Small intestine (tissue), 7 donors: ENCODE data around the gene NCKAP5. TPM values are rescaled to one million over a fixed set of nuclear protein-coding genes. Genes with fewer than 3 reads are reported as not detected.

Experiments
- DNase-seq, 2 donors: peaks; one replicate each; pipeline versions ENCODE4 v3.0.0 to v3.0.0-alpha.2; 2013
- FAIRE-seq: peaks from 2 replicates; lab custom pipeline; 2012; peaks lifted over from hg19 to GRCh38; lab: Jason Lieb, UNC
- H3K27ac ChIP-seq, 3 donors: one replicate each; pipeline ENCODE4 v1.5.1; 2013; ENCODE audit warnings: low read length in 2 of 3, mild to moderate bottlenecking in 2 of 3, control low read depth in 1 of 3, inconsistent platforms in 1 of 3, low read depth in 1 of 3, moderate library complexity in 1 of 3
- H3K27me3 ChIP-seq, 3 donors: one replicate each; pipeline ENCODE4 v1.6.1; 2013; ENCODE audit warnings: low read length in 3 of 3, inconsistent platforms in 1 of 3; ENCODE audit not compliant: control insufficient read depth in 3 of 3, insufficient read depth in 3 of 3
- H3K36me3 ChIP-seq, 3 donors: one replicate each; pipeline ENCODE4 v1.6.1; 2013; ENCODE audit warnings: low read length in 3 of 3, inconsistent platforms in 1 of 3, low read depth in 1 of 3, mild to moderate bottlenecking in 1 of 3, moderate library complexity in 1 of 3; ENCODE audit not compliant: control insufficient read depth in 3 of 3, insufficient read depth in 2 of 3
- H3K4me1 ChIP-seq, 3 donors: one replicate each; pipeline ENCODE4 v1.6.1; 2013; ENCODE audit warnings: low read length in 2 of 3, inconsistent platforms in 1 of 3, low read depth in 1 of 3, mild to moderate bottlenecking in 1 of 3, moderate library complexity in 1 of 3; ENCODE audit not compliant: control insufficient read depth in 3 of 3, insufficient read depth in 2 of 3
- H3K4me3 ChIP-seq, 3 donors: one replicate each; pipeline ENCODE4 v1.5.1; 2013; ENCODE audit warnings: low read length in 3 of 3, control low read depth in 1 of 3, inconsistent platforms in 1 of 3, low read depth in 1 of 3, mild to moderate bottlenecking in 1 of 3, moderate library complexity in 1 of 3
- H3K9me3 ChIP-seq, 2 donors: one replicate each; pipeline ENCODE4 v1.6.1; 2013; ENCODE audit warnings: low read depth in 1 of 2, low read length in 1 of 2; ENCODE audit not compliant: control insufficient read depth in 2 of 2, insufficient read depth in 1 of 2
- WGBS, 3 donors: extraction: QIAGEN DNeasy Blood & Tissue Kit; methylation state at CpG; one replicate each; pipeline ENCODE4 v1.1.7; 2013; 5-methylcytosine and 5-hydroxymethylcytosine counted together
- polyA plus RNA-seq, 4 donors: library from polyadenylated mRNA; stranded (reverse) in 3 of 4; unstranded in 1 of 4; fragments of 200-250 nt in 3 of 4; fragments of 120-200 nt in 1 of 4; gene quantifications; one replicate each; pipeline versions ENCODE4 v1.2.1 to v1.2.3, GENCODE V29; 2013
- donor health status: healthy with polysubstance abuse.
- donor health status: control.
- donor health status: control.
- donor health status: Bipolar disorder and iron deficiency.
- donor health status: healthy.

Gene NCKAP5
- polyA plus RNA-seq, 4 donors, result 0.52 to 7.8 (median 6.5) TPM

DNA sequence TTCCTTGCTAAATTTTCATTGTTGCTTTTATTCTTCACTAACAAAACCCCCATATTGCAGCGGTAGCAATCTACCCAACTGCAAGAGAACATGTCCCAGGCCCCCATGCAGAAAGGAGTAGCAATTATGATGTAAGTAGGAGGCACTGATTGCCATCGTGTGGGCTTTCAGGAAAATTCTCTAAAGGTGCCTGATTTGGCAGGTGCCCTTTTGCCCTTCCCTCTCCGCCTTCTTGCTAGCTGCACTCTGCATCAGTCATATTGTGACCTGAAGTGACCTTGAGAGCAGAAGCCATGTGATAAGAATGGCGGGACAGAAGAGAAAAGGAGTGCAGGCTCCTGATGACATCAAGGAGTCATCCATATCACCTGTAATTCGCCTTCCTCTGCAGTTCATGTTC lies 112.1 kb downstream of the NCKAP5 start:
- Histone ChIP-seq H3K9me3 (no peaks in the 10 kb centered on the region), H3K4me3 (no peak overlapping the region), H3K27ac (no peak overlapping the region), H3K36me3 (no peaks in the 10 kb centered on the region), H3K4me1 (no peaks in the 10 kb centered on the region), H3K27me3 (no peaks in the 10 kb centered on the region)
- DNase-seq, result peak in 1 of 2 donors; percentile 19
- no peak for FAIRE-seq
- 44 to 65% (median 53%) methylated on average over 5 of the region's 5 CpGs for WGBS, 3 donors

DNA sequence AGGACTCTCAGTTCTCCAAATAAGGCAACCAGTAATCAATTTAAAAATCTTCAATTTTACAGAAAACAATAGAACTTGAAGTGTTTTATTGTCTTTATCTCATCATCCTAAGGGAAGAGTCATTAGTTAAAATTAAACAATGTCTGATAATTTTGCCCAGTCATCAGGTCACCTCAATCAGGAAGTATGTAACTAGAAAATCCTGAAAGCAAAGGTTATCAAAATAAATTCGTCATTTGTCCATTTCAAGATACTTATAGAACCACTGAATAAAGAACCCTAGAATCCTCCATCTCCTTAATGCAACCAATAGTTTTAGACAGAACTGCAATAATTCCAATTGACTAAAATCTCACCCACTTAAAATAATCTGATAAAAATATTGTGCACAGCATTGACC lies 115.2 kb downstream of the NCKAP5 start:
- 20 to 57% (median 31%) methylated on average over 1 of the region's 1 CpG for WGBS, 3 donors
- no peak for FAIRE-seq
- H3K27ac ChIP-seq, result no peak overlapping the region
- no peaks in the 10 kb centered on the region for H3K4me1 ChIP-seq
- no peaks in the 10 kb centered on the region for H3K36me3 ChIP-seq
- no peak for DNase-seq
- H3K4me3 ChIP-seq, result no peak overlapping the region
- no peaks in the 10 kb centered on the region for H3K27me3 ChIP-seq
- H3K9me3 ChIP-seq, result no peaks in the 10 kb centered on the region

DNA sequence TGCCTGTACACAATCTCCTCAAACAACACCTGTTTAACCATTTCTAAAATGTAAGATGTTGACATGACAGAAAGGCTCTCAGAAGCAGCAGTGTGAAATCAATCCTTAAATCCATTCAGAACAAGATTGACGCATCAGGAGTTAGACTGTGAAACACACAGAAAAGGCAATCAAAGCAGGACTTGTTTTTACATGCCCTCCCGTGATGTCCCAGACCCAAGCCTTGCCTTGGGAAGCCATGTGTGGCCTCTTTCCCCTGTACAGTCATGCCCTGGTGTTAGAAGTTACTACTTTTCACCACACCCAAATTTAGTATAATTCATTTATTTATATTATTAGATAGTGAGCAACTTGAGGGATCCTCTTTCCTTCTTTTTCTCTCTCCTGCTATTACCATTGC lies 115.7 kb downstream of the NCKAP5 start:
- H3K36me3 ChIP-seq, result no peaks in the 10 kb centered on the region
- H3K27me3 ChIP-seq, result no peaks in the 10 kb centered on the region
- H3K4me1 ChIP-seq, result no peaks in the 10 kb centered on the region
- DNase-seq, result no peak
- no peak overlapping the region for H3K4me3 ChIP-seq
- 88 to 93% (median 92%) methylated on average over 2 of the region's 2 CpGs for WGBS, 3 donors
- FAIRE-seq, result no peak
- H3K9me3 ChIP-seq, result no peaks in the 10 kb centered on the region
- no peak overlapping the region for H3K27ac ChIP-seq

DNA sequence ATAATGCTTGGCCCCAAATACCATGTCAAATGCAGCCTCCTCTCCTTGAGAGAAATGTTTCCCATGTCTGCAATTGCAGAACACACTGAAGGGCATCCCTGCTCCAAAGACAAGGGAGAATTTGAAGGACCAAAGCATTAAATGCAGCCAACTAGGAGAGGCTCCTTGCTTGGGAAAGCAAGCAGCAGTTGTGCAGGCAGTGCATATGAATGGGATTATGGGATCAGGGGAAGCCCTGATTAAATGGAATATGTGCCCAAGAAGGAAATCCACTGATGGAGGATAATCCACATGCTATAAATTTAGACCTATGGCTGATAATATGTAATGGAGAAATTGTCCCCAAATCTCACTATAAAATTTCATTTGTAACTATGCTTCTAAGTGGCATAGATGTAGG lies 116.1 kb downstream of the NCKAP5 start:
- Histone ChIP-seq H3K9me3 (no peaks in the 10 kb centered on the region), H3K36me3 (no peaks in the 10 kb centered on the region), H3K27me3 (no peaks in the 10 kb centered on the region), H3K27ac (no peak overlapping the region), H3K4me1 (no peaks in the 10 kb centered on the region), H3K4me3 (no peak overlapping the region)
- no peak for DNase-seq
- no peak for FAIRE-seq

DNA sequence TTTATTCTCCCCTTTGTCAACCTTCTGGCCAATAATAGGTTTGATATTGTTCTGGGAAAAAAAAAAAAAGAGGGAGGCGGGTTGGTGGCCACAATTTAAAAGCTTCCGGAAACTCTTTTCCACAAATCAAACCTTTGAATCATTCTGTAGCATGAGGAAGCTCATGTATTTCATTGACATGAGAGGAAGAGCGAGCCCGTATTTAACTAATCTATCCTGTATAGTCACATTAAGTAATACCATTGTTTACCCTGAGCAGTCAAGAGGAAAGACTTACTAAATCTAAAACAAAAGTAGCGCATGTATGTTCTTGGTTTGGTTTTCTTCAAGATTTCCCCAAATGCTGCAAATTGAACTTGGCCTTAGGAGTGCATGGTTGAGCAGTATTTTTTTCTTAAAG lies 120.1 kb downstream of the NCKAP5 start:
- H3K9me3 ChIP-seq, result peaks cover 0 to 2% of the 10 kb centered on the region in 2 donors
- H3K4me1 ChIP-seq, result peaks cover 0 to 8% (median 2%) of the 10 kb centered on the region in 3 donors
- 88 to 95% (median 93%) methylated on average over 5 of the region's 5 CpGs for WGBS, 3 donors
- no peak for FAIRE-seq
- H3K27ac ChIP-seq, result no peak overlapping the region
- no peaks in the 10 kb centered on the region for H3K36me3 ChIP-seq
- no peak overlapping the region for H3K4me3 ChIP-seq
- H3K27me3 ChIP-seq, result no peaks in the 10 kb centered on the region
- DNase-seq, result no peak

DNA sequence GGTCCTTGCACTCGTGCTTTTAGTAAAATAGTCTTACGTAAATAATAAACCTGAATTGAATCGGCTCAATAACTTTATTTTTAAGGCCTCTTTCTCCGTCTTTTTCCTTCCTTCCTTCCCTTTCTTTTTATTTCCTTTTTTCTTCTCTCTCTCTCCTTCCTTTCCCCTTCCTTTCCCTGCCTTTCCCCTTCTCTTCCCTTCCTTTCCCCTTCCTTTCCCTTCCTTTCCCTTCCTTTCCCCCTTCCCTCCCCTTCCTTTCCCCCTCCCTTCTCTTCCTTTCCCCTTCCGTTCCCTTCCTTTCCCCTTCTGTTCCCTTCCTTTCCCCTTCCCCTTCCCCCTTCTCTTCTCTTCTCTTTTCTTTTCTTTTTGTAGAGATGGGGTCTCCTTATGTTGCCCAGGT lies 121.0 kb downstream of the NCKAP5 start:
- H3K36me3 ChIP-seq, result no peaks in the 10 kb centered on the region
- 86 to 95% (median 93%) methylated on average over 5 of the region's 5 CpGs for WGBS, 3 donors
- H3K27me3 ChIP-seq, result no peaks in the 10 kb centered on the region
- FAIRE-seq (no peak), DNase-seq (no peak)
- peaks cover 0 to 8% (median 2%) of the 10 kb centered on the region in 3 donors for H3K4me1 ChIP-seq
- H3K4me3 ChIP-seq, result no peak overlapping the region
- H3K27ac ChIP-seq, result no peak overlapping the region
- H3K9me3 ChIP-seq, result peaks cover 0 to 2% of the 10 kb centered on the region in 2 donors

DNA sequence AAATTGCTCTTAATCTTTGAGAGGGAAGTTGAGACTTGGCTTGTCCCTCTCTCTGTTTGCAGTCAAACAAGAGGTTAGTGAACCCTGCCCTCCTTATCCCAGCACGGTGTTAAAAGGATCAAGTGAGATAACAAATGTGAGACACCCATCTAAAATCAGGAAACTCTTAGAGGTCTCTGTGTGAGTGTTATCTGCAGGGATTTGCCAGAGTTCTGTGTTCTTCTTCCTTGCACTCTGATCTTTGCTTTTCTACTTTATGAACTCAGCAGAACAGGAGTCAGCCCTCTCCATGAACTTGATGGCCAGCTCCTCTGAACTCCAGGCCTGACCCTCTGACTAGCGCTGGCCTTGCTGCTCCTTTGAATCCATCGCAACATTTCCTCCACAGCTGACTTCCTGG lies 123.8 kb downstream of the NCKAP5 start:
- peaks cover 0 to 8% (median 2%) of the 10 kb centered on the region in 3 donors for H3K4me1 ChIP-seq
- H3K27ac ChIP-seq, result no peak overlapping the region
- DNase-seq (peak; percentile 32 to 75), FAIRE-seq (no peak)
- 15 to 43% (median 28%) methylated on average over 3 of the region's 3 CpGs for WGBS, 3 donors
- peaks cover 0 to 2% of the 10 kb centered on the region in 2 donors for H3K9me3 ChIP-seq
- no peaks in the 10 kb centered on the region for H3K36me3 ChIP-seq
- no peak overlapping the region for H3K4me3 ChIP-seq
- no peaks in the 10 kb centered on the region for H3K27me3 ChIP-seq

DNA sequence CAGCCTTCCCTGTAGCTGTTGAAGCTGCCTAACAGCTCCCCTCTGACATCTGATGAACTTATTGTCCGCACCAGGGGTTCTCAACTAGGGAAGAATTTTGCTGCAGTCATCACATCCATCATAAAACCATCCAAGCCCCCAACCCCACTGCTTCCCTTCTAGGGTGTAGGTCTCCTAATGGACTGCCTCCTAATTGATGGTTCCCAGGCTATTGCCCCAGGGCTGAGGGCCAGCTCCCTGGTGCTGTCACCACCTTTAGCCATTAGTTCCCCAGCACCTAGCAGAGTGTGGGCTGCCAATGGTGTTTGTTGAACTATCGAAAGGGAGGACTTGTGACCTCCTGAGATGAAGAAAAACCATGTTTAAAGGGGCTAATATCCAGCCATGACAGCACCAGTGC lies 125.9 kb downstream of the NCKAP5 start:
- WGBS, 3 donors, result 90 to 100% (median 90%) methylated on average over 2 of the region's 2 CpGs
- FAIRE-seq, result no peak
- H3K4me3 ChIP-seq, result no peak overlapping the region

DNA sequence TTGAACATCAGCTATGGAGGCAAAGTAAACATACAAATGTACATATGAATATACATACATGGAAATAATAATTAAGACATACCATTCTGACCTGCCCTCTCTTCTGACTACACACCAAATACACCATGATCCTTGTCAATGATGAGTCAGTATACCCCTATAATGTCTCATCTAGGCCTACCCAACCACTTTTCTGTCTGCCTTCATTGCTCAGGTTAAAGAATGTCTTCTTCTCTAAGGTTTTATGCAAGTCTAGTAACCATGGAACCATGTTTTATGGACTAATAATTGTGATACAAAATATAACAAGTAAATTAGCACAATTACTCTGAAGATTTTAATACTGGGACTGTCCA lies 128.7 kb downstream of the NCKAP5 start:
- Histone ChIP-seq H3K27ac (no peak overlapping the region), H3K4me3 (no peak overlapping the region), H3K4me1 (peaks cover 0 to 8% (median 2%) of the 10 kb centered on the region in 3 donors), H3K36me3 (no peaks in the 10 kb centered on the region), H3K27me3 (no peaks in the 10 kb centered on the region), H3K9me3 (peaks cover 0 to 2% of the 10 kb centered on the region in 2 donors)
- DNase-seq (no peak), FAIRE-seq (no peak)

More for the DNA sequence above, 125.9 kb downstream of the NCKAP5 start:
- Histone ChIP-seq H3K27ac (no peak overlapping the region), H3K36me3 (no peaks in the 10 kb centered on the region), H3K9me3 (peaks cover 0 to 2% of the 10 kb centered on the region in 2 donors), H3K27me3 (no peaks in the 10 kb centered on the region), H3K4me1 (peaks cover 0 to 8% (median 2%) of the 10 kb centered on the region in 3 donors)
- DNase-seq, result no peak
